ENCODE results near the gene ISG15.

ISG15 gene

DNA sequence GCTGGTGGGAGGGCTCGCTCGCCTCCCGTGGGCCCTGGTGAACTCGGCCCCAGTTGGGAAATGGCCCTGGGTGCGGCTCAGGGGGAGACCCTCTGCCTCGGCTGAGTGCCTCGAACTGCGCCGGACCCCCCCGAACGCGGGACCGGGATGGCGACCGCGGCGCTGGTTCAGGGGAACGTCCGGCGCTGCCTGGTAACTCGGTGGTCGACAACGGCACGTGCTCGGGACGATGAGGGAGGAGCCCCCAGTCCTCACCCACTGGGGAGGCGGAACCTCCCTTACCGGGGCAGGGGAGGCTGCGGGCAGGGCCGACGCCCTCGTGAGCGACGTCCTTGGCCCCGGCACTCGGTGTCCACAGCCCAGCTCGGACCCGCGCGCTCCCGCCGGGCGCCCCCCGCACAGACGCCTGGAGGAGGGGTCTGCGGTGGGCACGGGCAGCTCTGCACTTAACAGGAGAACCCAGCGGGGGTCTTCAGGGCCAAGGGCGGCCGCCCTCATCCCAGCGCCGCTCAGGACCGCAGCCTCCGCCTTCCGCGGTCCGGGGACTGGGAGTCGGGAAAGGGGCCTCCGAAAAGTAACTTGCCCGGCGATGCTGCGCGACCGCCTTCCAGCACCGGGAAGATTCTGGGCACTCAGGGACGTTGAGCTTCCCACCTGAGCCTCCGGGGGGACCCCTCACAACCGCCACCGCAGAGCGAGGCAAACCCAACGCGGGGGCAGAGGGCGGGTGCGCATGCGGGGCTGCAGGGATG, 15.1 kb upstream of the ISG15 start:
- H3K4me1 ChIP-seq (ENCODE audit: insufficient read depth, low read length, severe bottlenecking) = no peaks in the 10 kb centered on the region
- H3K27ac ChIP-seq (ENCODE audit: low read depth, low read length, poor library complexity, severe bottlenecking) = no peak overlapping the region
- H3K4me3 ChIP-seq (ENCODE audit: low read depth, low read length, poor library complexity, severe bottlenecking) = no peak overlapping the region
- peaks cover 2% of the 10 kb centered on the region; the same call in 1 of the 2 replicates for H3K27me3 ChIP-seq (ENCODE audit: insufficient read depth, low read length)
- no peak overlapping the region for H2AFZ ChIP-seq (ENCODE audit: low read length)
- no peak for TF ChIP-seq EZH2 (IDR thresholded peaks at IDR 0.05; ENCODE audit: borderline replicate concordance, low read length)
- TF ChIP-seq, protein P1, sequence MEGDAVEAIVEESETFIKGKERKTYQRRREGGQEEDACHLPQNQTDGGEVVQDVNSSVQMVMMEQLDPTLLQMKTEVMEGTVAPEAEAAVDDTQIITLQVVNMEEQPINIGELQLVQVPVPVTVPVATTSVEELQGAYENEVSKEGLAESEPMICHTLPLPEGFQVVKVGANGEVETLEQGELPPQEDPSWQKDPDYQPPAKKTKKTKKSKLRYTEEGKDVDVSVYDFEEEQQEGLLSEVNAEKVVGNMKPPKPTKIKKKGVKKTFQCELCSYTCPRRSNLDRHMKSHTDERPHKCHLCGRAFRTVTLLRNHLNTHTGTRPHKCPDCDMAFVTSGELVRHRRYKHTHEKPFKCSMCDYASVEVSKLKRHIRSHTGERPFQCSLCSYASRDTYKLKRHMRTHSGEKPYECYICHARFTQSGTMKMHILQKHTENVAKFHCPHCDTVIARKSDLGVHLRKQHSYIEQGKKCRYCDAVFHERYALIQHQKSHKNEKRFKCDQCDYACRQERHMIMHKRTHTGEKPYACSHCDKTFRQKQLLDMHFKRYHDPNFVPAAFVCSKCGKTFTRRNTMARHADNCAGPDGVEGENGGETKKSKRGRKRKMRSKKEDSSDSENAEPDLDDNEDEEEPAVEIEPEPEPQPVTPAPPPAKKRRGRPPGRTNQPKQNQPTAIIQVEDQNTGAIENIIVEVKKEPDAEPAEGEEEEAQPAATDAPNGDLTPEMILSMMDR (IDR thresholded peaks at IDR 0.05; ENCODE audit: low read length) = no peak
- no peaks in the 10 kb centered on the region for H3F3A ChIP-seq (ENCODE audit: insufficient read depth, low read length)
- no peaks in the 10 kb centered on the region for H4K20me1 ChIP-seq (ENCODE audit: insufficient read depth, low read length)
- no peak overlapping the region for H3K4me2 ChIP-seq (ENCODE audit: low read length)
- H3K36me3 ChIP-seq (ENCODE audit: insufficient read depth, low read length) = no peaks in the 10 kb centered on the region
- no peaks in the 10 kb centered on the region for H3K9me3 ChIP-seq (ENCODE audit: low read length)
- H3K9ac ChIP-seq (ENCODE audit: low read length) = no peak overlapping the region
- no peaks in the 10 kb centered on the region for H3K79me2 ChIP-seq (ENCODE audit: insufficient read depth, low read length)
- no peaks in the 10 kb centered on the region for H3K9me2 ChIP-seq (ENCODE audit: low read depth, low read length)

DNA sequence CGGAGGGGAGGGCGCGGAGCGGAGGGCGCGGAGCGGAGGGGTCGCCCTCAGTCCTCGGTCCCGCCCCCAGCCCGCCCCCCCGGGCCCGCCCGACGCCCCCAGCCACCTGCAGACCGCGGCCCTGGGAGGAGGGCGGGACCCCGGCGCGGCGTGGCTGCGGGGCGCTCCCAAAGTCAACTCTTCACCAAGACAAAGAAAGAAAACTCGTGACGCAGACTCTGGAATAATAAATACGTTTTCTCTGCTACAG, 14.6 kb upstream of the ISG15 start:
- H3K4me2 ChIP-seq (ENCODE audit: low read length) = no peak overlapping the region
- no peaks in the 10 kb centered on the region for H3K4me1 ChIP-seq (ENCODE audit: insufficient read depth, low read length, severe bottlenecking)
- H3K9me2 ChIP-seq (ENCODE audit: low read depth, low read length) = no peaks in the 10 kb centered on the region
- H3F3A ChIP-seq (ENCODE audit: insufficient read depth, low read length) = no peaks in the 10 kb centered on the region
- H3K27ac ChIP-seq (ENCODE audit: low read depth, low read length, poor library complexity, severe bottlenecking) = no peak overlapping the region
- 0 out of 2 replicates have a peak, but pooled peaks cover 3% of the 10 kb centered on the region for H3K27me3 ChIP-seq (ENCODE audit: insufficient read depth, low read length)
- no peaks in the 10 kb centered on the region for H3K9me3 ChIP-seq (ENCODE audit: low read length)
- no peak for TF ChIP-seq EZH2 (IDR thresholded peaks at IDR 0.05; ENCODE audit: borderline replicate concordance, low read length)
- TF ChIP-seq, protein P1 (IDR thresholded peaks at IDR 0.05; ENCODE audit: low read length) = no peak
- no peaks in the 10 kb centered on the region for H3K36me3 ChIP-seq (ENCODE audit: insufficient read depth, low read length)
- no peak overlapping the region for H3K4me3 ChIP-seq (ENCODE audit: low read depth, low read length, poor library complexity, severe bottlenecking)
- no peaks in the 10 kb centered on the region for H3K79me2 ChIP-seq (ENCODE audit: insufficient read depth, low read length)
- no peak overlapping the region for H3K9ac ChIP-seq (ENCODE audit: low read length)
- H2AFZ ChIP-seq (ENCODE audit: low read length) = no peak overlapping the region
- no peaks in the 10 kb centered on the region for H4K20me1 ChIP-seq (ENCODE audit: insufficient read depth, low read length)

DNA sequence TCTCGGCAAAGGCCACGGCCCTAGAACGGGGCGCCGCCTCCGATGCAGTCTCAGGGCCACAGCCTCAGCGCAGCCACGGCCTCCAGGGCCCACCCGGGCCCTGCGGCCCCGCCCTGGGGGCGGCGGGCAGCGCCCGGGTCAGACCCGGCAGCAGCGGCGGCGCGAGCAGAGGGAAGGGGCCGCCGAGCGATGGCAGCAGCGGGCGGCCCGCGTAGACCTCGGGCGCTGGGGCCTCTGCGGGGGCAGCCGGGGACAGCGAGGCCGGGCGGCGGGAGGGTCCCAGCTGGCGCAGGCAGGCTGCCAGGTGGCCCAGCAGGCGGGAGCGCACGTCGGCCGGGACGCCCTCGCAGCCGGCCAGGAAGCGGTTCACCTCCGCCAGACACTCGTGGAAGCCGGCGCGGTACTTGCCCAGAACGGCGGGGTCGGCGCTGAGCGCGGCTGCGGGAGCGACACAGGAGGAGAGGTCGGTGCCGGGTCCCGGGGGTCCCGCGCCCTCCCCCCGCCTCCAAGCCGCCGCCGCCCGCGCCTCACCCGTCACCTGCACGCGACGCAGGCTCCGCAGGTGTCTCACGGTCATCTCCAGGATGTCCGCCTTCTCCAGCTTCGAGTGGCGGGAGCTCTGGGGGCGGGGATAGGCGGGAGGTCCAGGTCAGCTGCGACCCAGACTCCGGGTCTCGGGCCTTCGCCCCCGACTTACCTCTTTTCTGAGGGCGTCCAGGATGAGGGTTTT, 14.1 kb upstream of the ISG15 start:
- H3K79me2 ChIP-seq (ENCODE audit: insufficient read depth, low read length) = no peaks in the 10 kb centered on the region
- no peaks in the 10 kb centered on the region for H3F3A ChIP-seq (ENCODE audit: insufficient read depth, low read length)
- H3K27ac ChIP-seq (ENCODE audit: low read depth, low read length, poor library complexity, severe bottlenecking) = no peak overlapping the region
- H3K9me2 ChIP-seq (ENCODE audit: low read depth, low read length) = no peaks in the 10 kb centered on the region
- H4K20me1 ChIP-seq (ENCODE audit: insufficient read depth, low read length) = no peaks in the 10 kb centered on the region
- H3K9ac ChIP-seq (ENCODE audit: low read length) = no peak overlapping the region
- H3K4me3 ChIP-seq (ENCODE audit: low read depth, low read length, poor library complexity, severe bottlenecking) = no peak overlapping the region
- no peaks in the 10 kb centered on the region for H3K9me3 ChIP-seq (ENCODE audit: low read length)
- H3K4me1 ChIP-seq (ENCODE audit: insufficient read depth, low read length, severe bottlenecking) = no peaks in the 10 kb centered on the region
- no peaks in the 10 kb centered on the region for H3K36me3 ChIP-seq (ENCODE audit: insufficient read depth, low read length)
- H2AFZ ChIP-seq (ENCODE audit: low read length) = no peak overlapping the region
- H3K4me2 ChIP-seq (ENCODE audit: low read length) = no peak overlapping the region
- no peak for TF ChIP-seq EZH2 (IDR thresholded peaks at IDR 0.05; ENCODE audit: borderline replicate concordance, low read length)
- TF ChIP-seq, protein P1 (IDR thresholded peaks at IDR 0.05; ENCODE audit: low read length) = no peak
- 0 out of 2 replicates have a peak, but pooled peaks cover 3% of the 10 kb centered on the region for H3K27me3 ChIP-seq (ENCODE audit: insufficient read depth, low read length)
